CD4-positive, alpha-beta T cell treated with Interleukin-21 for 1 hour (primary cell): ENCODE measurements around the gene DIDO1.

ENCODE experiments used
- DNase-seq: peaks from one replicate; pipeline ENCODE4 v3.0.0-alpha.2; 2020

DIDO1 gene

DNA sequence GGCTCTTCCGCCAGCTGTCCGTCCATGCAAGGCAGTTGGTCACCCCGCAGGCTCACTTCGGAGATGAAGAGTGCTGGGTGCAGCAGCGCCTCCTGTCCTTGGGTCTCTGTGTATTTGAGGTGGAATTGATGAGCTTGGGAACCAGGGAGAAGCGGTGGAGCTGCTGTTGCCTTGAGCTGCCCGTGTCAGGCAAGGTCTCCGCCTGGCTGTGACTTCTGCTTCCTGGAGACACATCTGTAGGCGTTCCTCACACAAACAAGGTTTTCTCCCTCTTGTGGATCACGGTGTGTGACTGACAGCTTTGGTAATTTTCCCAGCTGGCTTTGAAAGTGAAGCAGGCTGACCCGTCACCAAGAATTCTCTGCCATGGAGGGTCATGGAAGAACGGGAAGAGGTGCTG is 23.7 kb upstream of the DIDO1 start:
- no peak for DNase-seq

DNA sequence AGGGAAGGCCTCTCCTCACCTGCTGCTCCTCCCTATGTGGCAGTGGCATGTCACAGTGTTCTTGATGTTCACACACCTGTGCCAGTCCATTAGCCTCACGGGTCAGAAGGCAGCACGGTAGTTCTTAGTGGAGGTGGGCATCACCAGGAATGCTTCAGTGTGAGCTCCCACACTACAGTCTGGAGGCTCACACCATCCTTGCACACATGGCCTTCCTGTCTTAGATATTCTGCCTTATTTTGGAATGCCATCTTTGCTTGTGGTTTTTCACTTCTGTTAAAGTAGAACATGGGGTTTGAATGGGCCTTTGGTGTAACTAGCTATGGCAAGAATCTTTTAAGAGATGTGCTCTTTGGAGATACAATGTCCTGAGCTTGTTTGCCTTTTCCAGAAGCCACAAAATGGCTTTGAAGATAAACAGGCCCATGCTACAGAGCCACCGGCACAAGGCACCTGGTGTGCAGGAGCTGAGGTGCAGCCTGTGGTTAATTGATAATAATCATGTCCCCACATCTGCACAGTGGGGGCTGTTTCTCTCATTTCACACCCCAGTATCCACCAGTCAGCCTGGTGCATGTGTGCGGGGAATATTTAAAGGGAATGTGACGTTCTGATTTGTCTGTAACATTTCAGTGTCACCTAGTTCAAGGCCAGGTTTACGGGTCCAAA is 23.0 kb upstream of the DIDO1 start:
- no peak for DNase-seq

DNA sequence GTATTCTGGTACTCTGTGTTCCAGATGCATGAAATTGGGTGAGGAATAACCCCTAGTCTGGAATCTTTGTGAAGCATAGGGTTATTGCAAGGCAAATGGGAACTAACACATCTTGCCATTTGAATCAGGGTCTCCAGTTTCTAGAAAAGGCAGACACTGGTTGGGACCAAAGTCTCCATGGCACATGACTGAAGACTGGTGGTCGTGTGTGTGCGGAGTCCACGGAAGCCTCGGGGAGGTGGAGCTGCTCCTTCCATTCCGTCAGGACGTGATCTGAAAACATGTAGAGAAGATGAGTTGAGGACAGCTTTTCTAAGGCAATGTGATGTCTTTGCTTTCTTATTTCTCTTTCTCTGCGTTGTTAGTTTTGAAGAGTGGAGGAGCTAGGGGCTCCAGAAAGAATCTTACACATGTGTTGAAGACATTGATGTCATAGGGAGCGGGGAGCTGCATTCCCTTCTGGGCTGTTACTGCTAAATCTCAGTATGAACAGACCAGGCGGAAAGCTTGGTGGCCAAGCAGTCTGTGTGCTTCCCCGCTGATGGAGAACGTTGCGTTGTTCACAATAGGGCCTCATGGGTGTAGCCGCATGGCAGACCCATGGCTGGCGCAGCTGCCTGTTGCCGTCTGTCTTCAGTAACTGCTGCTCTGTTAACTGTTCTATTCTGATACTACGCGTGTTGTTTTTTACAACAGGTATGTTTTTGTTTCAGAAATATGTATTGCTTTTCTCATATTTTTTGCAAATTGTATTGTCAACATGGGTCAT is 21.4 kb upstream of the DIDO1 start:
- DNase-seq = no peak

DNA sequence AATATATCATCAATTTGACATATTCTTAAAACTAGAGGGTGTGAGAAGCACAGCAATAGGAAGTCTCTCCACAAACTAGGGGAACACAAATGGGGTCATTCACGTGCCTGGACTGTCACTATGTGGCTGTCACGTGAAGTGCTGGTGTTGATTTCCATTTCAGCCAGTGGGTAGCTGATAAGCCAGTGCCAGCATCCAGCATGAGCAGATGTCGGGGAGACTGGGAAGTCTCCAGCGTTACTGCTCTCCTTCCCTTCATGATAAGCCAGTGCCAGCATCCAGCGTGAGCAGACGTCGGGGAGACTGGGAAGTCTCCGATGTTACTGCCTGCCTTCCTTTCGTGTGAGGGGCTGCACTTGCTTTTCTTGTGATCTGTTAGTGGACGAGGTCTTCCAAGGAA is 20.6 kb upstream of the DIDO1 start:
- no peak for DNase-seq

DNA sequence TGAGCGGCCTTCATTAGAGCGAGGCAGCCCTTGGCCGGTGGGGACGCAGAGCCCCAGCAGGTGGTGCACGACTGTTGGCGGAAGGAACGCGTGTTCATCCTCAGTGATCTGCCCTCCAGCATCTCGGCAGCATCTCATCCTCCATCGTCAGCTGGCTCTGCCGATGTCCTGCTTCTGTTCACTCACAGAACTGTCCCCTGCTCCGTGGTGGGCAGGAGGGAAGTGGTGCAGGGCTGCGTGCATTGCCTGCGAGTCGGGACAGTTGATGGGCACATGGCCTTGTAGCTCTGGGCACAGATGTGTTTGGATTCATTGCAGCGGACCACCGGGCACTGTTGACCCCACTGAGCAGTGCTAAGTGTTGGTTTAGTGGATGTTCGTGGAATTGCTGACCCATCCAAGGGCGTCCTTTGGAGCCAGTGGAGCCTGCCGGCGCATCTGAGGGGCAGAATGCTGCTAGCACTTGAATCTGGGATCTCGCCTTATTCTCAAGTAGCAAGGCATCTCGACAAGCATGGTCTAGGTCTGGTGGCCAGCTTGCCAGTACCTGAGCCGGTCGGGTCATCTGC is 19.6 kb upstream of the DIDO1 start:
- no peak for DNase-seq

DNA sequence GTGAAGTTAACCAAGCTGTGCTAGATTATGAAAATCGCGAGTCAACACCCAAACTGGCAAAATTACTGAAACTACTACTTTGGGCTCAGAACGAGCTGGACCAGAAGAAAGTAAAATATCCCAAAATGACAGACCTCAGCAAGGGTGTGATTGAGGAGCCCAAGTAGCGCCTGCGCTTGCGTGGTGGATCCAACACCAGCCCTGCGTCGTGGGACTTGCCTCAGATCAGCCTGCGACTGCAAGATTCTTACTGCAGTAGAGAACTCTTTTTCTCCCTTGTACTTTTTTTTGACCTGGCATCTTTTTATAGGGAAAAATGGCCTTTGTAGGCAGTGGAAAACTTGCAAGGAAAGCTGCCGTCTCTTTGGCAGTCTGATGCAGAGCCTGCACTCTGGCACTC is 18.4 kb upstream of the DIDO1 start:
- DNase-seq = no peak

DNA sequence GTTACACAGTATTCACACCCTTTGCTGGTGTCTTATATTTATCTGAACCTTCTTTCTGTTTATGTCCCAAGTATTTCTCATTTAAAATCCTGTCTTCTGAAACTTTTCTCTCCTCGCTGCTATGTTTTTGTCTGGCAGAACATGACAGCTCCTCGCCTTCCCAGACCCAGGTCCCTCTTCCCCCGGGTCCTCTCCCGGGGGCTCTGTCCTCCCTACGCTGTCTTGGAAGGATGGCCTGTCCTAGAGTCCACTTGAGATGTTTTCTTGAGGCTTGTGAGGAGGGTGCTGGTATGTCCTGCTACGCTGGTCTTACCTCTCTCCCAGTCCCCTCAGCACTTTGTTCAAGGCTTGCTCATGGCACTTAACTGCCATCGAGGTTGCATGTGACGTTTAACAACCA is 17.9 kb upstream of the DIDO1 start:
- DNase-seq = no peak

DNA sequence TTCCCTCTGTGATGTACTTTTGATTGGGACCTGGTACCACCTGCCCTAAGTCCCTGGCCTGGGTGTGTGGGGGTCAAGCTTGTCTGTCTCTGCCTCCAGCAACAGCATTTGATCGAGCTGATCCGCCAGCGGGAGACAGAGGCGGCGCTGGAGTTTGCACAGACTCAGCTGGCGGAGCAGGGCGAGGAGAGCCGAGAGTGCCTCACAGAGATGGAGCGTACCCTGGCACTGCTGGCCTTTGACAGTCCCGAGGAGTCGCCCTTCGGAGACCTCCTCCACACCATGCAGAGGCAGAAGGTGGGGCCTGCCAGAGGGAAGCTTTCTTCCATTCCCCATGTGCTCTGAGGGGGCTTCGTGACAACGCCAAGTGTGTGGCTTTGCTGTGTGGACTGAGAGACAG is 17.1 kb upstream of the DIDO1 start:
- no peak for DNase-seq

DNA sequence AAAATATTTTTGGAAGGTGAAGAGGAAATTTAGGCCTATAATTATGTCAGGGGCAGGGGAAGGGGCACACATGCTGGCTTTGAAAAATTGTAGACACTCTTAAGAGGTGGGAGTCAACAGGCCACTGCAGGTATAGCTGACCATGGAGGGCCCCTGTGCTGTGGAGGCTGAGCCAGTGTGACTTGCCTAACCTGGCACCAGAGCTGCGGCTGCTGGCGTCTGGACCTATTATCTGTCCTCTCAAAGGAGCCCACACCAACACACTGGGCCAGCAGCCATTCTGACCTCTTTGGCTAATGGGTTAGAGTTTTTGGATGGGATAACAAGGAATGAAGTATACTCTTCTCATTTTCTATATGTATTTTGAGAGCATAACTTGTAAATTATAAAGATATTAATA is 16.2 kb upstream of the DIDO1 start:
- no peak for DNase-seq

DNA sequence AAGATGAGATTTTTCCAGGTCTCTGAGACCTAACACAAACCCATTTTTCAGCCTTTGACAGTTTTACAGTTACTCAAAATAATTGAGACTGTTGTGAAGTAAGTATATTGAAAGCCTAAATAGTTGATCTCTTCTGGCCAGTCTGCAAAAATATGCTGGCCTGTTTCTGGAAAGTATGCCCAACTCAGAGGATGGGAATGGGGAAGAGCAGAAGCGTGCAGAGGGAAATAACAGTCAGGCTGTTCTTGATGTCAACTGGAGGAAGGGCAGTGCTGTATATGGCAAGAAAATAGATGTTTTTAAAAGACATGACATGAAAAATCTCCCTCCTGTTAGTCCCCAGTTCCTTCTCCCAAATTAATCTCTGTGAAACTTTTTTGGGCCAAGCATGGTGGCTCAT is 15.5 kb upstream of the DIDO1 start:
- DNase-seq = no peak

DNA sequence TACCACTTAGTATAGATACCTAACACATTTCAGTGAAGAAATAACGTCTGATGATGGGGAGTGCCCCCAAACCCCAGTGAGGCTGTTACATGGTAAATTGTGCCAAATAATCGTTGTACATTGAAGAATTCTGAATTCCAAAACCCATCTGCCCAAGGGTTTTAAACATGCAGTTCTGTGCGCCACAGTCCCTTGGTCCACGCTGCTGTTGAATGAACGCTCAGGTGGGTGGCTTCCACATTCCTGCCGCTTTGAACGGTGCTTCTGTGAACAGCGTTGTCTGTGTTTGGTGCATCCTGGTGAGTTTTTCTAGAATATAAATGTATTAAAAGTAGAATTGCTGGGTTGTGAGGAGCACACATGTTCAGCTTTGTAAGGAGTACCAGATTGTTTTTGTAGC is 14.6 kb upstream of the DIDO1 start:
- no peak for DNase-seq

DNA sequence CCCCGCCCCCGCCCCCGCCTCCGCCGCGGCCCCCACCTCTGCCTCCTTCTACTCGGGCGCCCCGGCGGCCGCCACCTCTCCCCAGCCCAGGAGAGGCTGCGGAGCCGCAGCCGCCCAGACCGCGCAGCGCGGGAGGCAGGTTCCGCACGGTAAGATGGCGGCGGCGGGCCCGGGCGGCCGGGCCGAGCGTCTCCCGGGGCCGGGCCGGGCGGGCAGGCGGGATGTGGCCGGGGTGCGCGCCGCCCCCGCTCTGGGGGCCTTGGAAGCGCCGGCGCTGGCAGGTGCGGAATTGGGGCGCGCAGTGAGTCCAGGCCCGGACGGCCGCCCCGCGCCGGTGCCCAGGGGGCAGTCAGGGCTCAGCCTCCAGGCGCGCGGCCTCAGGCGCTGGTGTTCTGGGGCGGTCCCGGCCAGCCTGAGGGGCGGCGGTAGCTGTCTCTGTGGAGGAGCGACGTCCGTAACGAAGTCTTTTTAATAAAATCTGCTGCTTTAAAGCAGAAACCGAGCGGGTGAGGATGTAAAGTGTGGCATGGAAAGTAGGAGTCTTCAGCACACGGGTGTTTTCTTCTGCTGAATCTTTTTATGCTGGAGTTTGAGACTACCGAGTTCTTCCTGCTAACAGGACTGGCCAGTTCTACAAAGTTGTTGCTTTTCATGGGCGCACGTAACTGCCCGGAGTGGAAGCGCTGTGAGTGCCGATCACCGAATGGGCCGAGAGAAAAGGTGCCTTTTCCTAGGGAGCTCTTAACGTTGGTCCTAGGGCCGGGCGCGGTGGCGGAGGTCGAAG is 12.0 kb upstream of the DIDO1 start, which contains the start of gene GID8:
Gene GID8 (plus strand): TSS at position 43 of the 784 bp plus-strand sequence. CDS start 3,356 bp downstream, outside the sequence.
- no peak for DNase-seq

DNA sequence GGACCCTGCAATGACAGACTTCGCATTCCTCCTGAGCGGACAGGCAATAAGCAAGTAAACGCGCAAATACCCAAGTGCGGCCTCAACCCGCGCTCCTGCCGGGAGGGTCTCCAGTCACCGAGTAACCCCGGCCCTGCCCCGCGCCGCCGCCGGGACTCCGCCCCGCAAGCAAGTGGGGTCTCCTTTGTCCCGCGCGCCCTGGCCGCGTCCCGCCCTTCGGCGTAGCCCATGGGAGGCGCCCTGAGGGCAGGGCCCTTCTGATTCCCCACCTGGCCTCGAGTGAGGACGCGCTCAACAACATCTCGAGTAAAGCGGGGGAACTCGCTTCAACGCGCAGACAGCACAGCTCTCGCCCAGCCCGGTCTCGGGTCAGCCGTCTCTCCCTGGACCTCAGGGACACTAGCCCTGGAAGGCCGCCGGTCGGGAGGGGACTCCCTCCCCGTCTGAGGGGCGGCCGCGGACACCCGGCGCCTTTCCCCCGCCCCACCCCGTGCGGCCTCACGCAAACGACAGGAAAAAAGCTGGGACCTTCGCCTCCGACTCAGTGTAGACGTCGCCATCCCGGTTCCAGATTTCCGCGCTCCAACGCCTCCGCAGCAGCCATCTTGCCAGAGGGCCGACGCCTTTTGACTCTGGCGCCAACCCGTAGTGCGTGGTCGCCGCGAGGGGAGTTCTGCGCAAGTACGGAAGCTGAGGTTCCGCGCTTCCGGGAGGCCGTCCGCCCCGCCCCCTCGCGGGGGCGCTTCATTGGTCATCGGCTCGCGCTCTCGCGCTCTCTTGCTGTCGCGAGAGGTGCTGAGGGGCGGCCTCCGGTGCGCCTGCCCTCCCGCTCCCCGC is 11.2 kb upstream of the DIDO1 start:
- peak; percentile 97 for DNase-seq

DNA sequence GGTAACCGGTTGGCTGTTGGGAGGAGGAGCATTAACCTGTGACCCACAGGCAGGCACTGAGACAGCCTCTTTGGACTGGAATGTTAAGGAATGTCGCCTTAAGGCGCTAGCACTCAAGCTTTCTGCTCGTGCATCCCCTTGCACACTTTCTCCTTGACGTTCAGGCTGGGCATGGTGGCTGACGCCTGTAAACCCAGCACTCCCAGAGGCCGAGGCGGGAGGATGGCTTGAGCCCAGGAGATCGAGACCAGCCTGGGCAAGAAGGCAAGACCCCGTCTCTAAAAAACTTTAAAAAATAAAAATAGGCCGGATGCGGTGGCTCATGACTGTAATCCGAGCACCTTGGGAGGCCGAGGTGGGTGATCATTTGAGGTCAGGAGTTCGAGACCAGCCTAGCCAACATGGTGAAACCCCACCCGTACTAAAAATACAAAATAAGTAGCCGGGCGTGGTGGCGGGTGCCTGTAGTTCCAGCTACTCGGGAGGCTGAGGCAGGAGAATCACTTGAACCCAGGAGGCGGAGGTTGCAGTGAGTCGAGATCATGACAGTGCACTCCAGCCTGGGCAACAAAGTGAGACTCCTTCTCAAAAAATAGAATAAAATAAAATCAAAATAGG is 9.8 kb upstream of the DIDO1 start:
- DNase-seq = no peak

DNA sequence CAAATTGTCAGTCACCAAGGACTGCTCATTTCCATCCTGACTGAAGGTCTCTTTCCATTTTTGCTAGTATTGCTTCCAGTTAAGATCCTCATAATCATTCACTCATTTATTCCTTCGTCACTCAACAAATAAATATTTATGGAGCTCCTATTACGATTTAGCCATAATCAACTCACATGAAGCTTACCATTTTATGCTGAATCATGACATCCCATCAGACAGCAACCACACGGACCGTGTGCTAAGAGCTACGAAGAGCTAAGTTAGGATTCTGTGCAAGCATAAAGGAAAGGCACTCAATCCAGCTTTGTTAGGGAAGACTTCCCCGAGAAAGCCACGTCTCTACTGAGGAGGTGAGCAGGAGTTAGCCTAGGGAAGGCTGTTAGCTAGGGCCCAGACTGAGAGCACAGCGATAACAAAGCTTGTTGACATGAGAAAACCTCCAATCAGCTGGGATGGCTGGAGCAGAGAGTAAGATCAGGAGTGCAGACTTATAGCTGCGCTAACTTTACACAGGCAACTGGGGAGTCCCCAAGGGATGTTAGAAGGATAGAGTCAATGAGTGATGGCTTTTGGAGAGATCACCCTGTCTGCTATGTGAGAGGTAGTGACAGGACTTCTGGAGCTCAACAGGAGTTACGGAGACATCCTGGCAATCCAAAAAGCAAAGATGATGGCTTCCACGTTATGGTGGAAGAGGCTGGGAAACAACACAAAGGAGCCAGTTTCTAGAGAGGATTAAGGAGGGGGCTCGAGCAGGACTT is 9.1 kb upstream of the DIDO1 start:
- DNase-seq = no peak

DNA sequence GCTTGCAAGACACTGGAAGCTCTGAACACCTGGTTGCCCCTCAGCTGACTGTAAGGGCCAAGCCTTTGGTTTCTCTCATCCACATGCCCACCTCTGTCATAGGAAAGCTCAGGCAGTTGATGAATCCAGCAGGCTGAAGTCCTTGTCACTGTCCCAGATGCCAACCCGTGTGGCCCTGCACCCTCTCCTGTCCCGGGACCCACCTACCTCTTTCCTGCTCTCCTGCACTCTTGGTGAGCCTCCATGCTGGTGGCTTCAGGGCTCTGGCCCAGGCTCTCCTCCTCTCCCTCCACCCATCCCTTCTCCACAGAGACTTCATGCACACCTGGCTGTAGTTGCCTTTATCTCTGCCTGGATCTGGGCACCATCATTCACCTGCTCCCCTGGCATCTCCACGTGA is 7.7 kb upstream of the DIDO1 start:
- DNase-seq = no peak

DNA sequence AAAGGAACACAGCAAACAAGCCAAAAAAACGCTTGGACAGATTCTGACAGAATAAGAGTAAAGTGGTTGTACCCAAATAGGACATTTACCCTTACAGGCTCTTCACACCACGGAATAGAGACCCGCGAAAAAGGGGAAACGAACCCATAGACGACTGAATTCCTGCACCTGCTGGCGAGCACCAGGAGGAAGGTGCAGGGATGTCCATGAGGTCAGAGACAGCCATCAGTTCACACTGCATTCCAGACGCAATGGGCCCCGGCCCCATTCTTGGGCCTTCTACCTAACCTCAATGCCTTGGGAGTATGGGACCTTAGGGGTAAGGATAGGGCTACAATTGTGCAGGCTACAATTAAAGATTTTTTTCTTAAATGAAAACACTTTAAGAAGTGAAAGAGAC is 5.2 kb upstream of the DIDO1 start:
- no peak for DNase-seq

DNA sequence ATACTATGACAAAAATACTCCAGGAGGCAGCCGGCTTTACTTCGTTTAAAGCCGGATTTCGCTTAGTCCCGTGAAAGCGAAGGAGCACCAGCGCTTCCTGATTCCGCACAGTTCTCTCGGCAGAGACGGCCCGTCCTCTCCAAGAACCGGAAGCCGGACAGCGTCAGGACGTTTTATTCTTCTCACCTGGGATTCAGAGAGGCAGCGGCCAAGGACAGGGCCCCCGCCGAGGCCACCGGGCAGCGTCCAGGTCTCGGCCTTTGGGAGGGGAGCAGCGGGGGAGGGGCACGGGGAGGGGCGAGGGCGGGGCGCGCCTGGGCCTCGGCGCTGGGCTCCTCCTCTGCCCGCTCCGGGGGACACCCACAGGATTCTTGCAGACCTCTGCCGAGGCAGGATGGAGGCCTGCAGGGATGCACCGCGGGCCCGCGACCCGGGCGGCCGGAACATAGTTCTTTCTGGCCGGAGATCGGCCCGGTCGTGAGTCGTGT is 2.8 kb upstream of the DIDO1 start:
- peak; percentile 62 for DNase-seq

DNA sequence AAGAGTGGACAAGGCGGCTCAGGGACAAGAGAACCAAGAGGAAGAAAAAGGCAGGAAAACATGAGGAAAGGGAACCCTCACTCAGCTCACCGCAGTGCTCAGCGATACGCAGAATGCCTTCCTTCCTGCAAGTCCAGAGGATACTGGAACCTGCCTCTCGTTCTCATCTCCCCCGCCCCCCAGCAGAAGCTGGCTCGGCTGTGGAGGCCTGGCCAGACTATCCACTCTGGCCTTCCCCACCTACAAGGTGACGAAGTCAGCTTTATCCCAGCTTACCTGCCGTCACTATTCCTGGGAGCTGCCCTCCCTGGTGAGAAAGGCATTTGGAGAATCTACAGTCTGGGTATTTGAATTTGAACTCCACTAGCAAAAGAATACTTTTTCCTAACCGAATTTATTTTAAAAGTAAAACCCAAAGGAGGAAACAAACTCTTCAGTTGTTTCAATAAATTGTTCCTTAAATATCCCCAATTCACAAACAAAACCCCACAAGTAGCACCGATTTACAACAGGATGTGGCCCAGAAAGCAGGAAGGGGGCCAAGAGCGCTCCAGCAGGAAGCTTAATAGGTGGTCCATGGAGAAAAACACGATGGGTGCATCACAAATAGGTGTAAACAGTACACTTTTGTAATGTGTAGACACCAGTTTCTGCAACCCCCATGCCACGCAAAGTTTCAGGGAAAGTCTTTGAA is 2.1 kb upstream of the DIDO1 start:
- peak; percentile 28 for DNase-seq

DNA sequence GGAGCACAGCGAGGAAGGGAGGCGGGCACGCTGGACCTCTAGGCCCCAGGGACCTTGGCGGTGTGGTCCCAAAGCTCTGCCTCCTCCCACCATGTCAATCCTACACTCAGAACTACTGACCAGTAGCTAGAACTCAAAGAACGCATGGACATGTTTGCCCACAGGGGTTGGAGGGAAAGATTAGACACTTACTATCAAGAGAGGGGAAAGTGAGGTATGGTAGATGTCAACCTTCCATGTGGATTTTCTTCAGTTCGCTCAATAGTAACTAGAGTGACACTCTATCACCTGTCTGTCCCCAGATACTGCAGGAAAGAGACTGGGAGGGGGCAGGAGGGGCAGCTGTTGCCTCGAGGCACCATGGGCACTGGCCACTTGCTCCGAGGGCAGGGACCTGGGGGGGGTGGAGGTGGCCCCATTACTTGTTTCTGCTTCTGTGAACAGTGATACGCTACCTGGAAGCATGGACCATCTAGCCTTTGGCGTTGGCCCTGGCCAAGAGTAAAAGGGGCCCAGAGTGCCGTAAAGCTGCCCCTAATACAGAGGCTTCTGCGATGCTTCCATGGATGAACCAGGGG is 912 bp upstream of the DIDO1 start:
- no peak for DNase-seq
